Activated CD8-positive, alpha-beta memory T cell treated with anti-CD3 and anti-CD28 coated beads, Interleukin-2, amount 10 ng/mL, durations not matched to agents 7 days and 5 days (primary cell): ENCODE results near the gene LRBA. TPM values are rescaled to one million over a fixed set of nuclear protein-coding genes. Genes with fewer than 3 reads are reported as not detected.
"Not testable (repeated sequence)": the region's sequence is repeated elsewhere in the genome, so short reads cannot be mapped to it uniquely, and the experiment has no call there.

Experiments
- ATAC-seq: fragments of 150-1000 bp; cut with Tn5 transposase; one replicate; pipeline ENCODE4 v1.10.0; 2021; ENCODE audit warnings: moderate library complexity
- CTCF ChIA-PET: fragments of 350-600 bp; sonication (Branson Sonifier 250); formaldehyde crosslinking; loops from one replicate; lab custom pipeline; 2021; ENCODE audit warnings: antibody characterized with exemption; lab: Charles Lee
- DNase-seq: peaks from one replicate; pipeline ENCODE4 v3.0.0-alpha.2; 2020
- H3K27ac Mint-ChIP-seq: one replicate; pipeline ENCODE4 v1.8.0; 2021; ENCODE audit warnings: mild to moderate bottlenecking, mixed read lengths
- H3K27me3 Mint-ChIP-seq: one replicate; pipeline ENCODE4 v1.8.0; 2021; ENCODE audit warnings: mixed read lengths
- H3K36me3 Mint-ChIP-seq: one replicate; pipeline ENCODE4 v1.8.0; 2021; ENCODE audit warnings: mild to moderate bottlenecking, mixed read lengths
- H3K4me1 Mint-ChIP-seq: one replicate; pipeline ENCODE4 v1.8.0; 2021; ENCODE audit warnings: mixed read lengths
- H3K4me3 Mint-ChIP-seq: one replicate; pipeline ENCODE4 v1.8.0; 2021; ENCODE audit warnings: mild to moderate bottlenecking, moderate library complexity, mixed read lengths
- H3K9me3 Mint-ChIP-seq: one replicate; pipeline ENCODE4 v1.8.0; 2022; ENCODE audit warnings: low read depth, mixed read lengths
- total RNA-seq, 2 experiments: library from RNA; stranded (reverse); gene quantifications; one replicate each; pipeline ENCODE4 v1.2.3, GENCODE V29; 2021

Gene LRBA, protein sequence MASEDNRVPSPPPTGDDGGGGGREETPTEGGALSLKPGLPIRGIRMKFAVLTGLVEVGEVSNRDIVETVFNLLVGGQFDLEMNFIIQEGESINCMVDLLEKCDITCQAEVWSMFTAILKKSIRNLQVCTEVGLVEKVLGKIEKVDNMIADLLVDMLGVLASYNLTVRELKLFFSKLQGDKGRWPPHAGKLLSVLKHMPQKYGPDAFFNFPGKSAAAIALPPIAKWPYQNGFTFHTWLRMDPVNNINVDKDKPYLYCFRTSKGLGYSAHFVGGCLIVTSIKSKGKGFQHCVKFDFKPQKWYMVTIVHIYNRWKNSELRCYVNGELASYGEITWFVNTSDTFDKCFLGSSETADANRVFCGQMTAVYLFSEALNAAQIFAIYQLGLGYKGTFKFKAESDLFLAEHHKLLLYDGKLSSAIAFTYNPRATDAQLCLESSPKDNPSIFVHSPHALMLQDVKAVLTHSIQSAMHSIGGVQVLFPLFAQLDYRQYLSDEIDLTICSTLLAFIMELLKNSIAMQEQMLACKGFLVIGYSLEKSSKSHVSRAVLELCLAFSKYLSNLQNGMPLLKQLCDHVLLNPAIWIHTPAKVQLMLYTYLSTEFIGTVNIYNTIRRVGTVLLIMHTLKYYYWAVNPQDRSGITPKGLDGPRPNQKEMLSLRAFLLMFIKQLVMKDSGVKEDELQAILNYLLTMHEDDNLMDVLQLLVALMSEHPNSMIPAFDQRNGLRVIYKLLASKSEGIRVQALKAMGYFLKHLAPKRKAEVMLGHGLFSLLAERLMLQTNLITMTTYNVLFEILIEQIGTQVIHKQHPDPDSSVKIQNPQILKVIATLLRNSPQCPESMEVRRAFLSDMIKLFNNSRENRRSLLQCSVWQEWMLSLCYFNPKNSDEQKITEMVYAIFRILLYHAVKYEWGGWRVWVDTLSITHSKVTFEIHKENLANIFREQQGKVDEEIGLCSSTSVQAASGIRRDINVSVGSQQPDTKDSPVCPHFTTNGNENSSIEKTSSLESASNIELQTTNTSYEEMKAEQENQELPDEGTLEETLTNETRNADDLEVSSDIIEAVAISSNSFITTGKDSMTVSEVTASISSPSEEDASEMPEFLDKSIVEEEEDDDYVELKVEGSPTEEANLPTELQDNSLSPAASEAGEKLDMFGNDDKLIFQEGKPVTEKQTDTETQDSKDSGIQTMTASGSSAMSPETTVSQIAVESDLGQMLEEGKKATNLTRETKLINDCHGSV (N-terminal part only)
- 10 to 100 TPM; 59.2 to 60.2 TPM for total RNA-seq

GRCh38 chr4:151014521-151015458 is at the start of gene LRBA:
TSS of gene LRBA (minus strand) at chr4:151015284. CDS start at chr4:151014642, 642 bp downstream.
- H3K9me3 Mint-ChIP-seq = no peaks in the 10 kb centered on the region
- CTCF ChIA-PET = interaction anchor here (0.7 to 1.7 kb wide), 3 partner anchors 9 to 102 kb away, joined by 3 to 5 read pairs (median 4); no protein-coding TSS in a partner anchor
- DNase-seq (peak; percentile 91), ATAC-seq (peak; percentile 81)
- H3K36me3 Mint-ChIP-seq = peaks cover 12% of the 10 kb centered on the region
- peak within 1 kb of the TSS; percentile 100 for H3K27ac Mint-ChIP-seq
- H3K4me1 Mint-ChIP-seq = peaks cover 29% of the 10 kb centered on the region
- H3K4me3 Mint-ChIP-seq = peak within 1 kb of the TSS; percentile 96
- no peaks in the 10 kb centered on the region for H3K27me3 Mint-ChIP-seq

GRCh38 chr4:151063143-151063542 is 48.1 kb upstream of the LRBA start:
- not testable (repeated sequence) for DNase-seq, ATAC-seq, H3K9me3 Mint-ChIP-seq, H3K4me1 Mint-ChIP-seq, H3K4me3 Mint-ChIP-seq, H3K36me3 Mint-ChIP-seq, H3K27ac Mint-ChIP-seq, H3K27me3 Mint-ChIP-seq
- CTCF ChIA-PET = interaction anchor here (1.1 kb wide), 1 partner anchor 10 kb away, joined by 3 read pairs; no protein-coding TSS in a partner anchor

DNA sequence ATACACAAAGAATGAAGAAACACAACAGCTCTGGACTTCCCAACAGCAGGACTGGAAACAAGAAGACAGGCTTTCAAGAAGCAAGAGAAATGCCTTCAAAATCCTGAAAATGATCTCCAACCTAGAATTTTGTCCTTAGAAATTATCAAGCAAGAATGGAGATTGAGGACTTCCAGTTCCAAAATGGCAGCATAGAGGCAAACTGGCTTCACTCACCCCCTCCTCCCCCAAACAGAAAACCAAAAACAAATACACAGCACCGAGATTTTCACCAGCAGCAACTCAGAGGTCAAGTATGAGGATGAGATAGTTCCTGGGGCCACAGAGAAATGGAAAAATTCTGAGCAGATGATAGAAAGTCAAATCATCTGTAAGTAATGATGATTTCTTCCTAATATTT is 40.5 kb upstream of the LRBA start:
- Mint-ChIP-seq H3K4me3 (no peak overlapping the region), H3K4me1 (no peaks in the 10 kb centered on the region), H3K27me3 (peaks cover 3% of the 10 kb centered on the region), H3K36me3 (peaks cover 2% of the 10 kb centered on the region), H3K9me3 (no peaks in the 10 kb centered on the region), H3K27ac (no peak overlapping the region)
- ATAC-seq = no peak
- no peak for DNase-seq
- CTCF ChIA-PET = interaction anchor here (1.0 kb wide), 1 partner anchor 21 kb away, joined by 3 read pairs; no protein-coding TSS in a partner anchor

DNA sequence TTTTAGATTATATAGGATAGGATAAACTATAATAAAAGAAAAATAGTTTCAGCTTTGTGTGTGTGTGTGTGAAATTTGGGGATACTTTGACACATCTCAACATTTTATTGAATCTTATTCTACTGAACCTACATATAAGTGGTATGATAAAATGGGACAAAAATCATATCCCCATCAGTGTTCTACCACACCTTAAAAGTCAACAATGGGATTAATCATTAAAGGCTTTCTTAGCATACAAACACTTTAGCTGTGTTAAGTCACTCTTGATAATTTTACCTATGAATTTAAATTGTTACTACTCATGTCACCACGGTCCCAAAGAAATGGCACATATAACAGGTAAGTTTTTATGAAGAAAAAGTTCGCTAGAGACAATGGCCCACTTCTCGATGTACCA is 37.7 kb upstream of the LRBA start:
- Mint-ChIP-seq H3K4me3 (no peak overlapping the region), H3K27me3 (peaks cover 3% of the 10 kb centered on the region), H3K36me3 (peaks cover 2% of the 10 kb centered on the region), H3K9me3 (no peaks in the 10 kb centered on the region), H3K4me1 (no peaks in the 10 kb centered on the region), H3K27ac (no peak overlapping the region)
- DNase-seq (no peak), ATAC-seq (no peak)
- CTCF ChIA-PET = interaction anchor here (1.3 kb wide), 1 partner anchor 10 kb away, joined by 3 read pairs; no protein-coding TSS in a partner anchor

- Mint-ChIP-seq H3K27ac (no peak overlapping the region), H3K4me1 (no peaks in the 10 kb centered on the region), H3K36me3 (peaks cover 2% of the 10 kb centered on the region), H3K9me3 (no peaks in the 10 kb centered on the region), H3K4me3 (no peak overlapping the region), H3K27me3 (no peaks in the 10 kb centered on the region)
- DNase-seq = no peak
- CTCF ChIA-PET = no interaction called here
- ATAC-seq = no peak
Observed at GRCh38 chr4:151049430-151049884, 34.4 kb upstream of the LRBA start.

- H3K36me3 Mint-ChIP-seq = peaks cover under 1% of the 10 kb centered on the region
- no peak overlapping the region for H3K27ac Mint-ChIP-seq
- CTCF ChIA-PET = no interaction called here
- ATAC-seq = no peak
- H3K9me3 Mint-ChIP-seq = no peaks in the 10 kb centered on the region
- H3K4me3 Mint-ChIP-seq = no peak overlapping the region
- H3K4me1 Mint-ChIP-seq = no peaks in the 10 kb centered on the region
- no peak for DNase-seq
- H3K27me3 Mint-ChIP-seq = no peaks in the 10 kb centered on the region
Observed at GRCh38 chr4:151048913-151049312, 33.8 kb upstream of the LRBA start.

DNA sequence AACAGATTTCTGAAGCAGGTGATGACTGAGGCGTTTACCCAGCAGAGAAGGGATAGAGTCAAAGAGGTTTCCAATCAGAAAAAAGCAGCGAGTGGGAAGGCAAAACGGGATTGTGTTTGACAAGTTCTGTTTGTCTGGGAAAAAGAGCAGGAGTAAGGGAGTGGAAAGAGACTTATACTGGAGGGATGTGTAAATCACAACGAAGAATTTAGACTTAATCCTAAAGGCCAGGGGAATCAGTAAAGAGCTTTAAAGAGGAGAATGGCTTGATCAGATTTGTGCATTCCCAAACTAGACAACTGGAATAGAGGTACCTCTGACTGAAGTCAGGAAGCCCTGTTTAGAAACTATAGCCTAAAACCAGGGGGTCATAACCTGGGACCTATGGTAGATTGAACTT is 31.5 kb upstream of the LRBA start:
- Mint-ChIP-seq H3K27ac (no peak overlapping the region), H3K27me3 (no peaks in the 10 kb centered on the region), H3K4me1 (no peaks in the 10 kb centered on the region), H3K9me3 (no peaks in the 10 kb centered on the region), H3K36me3 (no peaks in the 10 kb centered on the region), H3K4me3 (no peak overlapping the region)
- DNase-seq = no peak
- ATAC-seq = no peak
- CTCF ChIA-PET = no interaction called here

GRCh38 chr4:151045907-151046306 is 30.8 kb upstream of the LRBA start:
- no peaks in the 10 kb centered on the region for H3K4me1 Mint-ChIP-seq
- no peak overlapping the region for H3K4me3 Mint-ChIP-seq
- CTCF ChIA-PET = no interaction called here
- ATAC-seq = no peak
- DNase-seq = no peak
- H3K9me3 Mint-ChIP-seq = no peaks in the 10 kb centered on the region
- H3K36me3 Mint-ChIP-seq = no peaks in the 10 kb centered on the region
- H3K27me3 Mint-ChIP-seq = no peaks in the 10 kb centered on the region
- H3K27ac Mint-ChIP-seq = no peak overlapping the region

DNA sequence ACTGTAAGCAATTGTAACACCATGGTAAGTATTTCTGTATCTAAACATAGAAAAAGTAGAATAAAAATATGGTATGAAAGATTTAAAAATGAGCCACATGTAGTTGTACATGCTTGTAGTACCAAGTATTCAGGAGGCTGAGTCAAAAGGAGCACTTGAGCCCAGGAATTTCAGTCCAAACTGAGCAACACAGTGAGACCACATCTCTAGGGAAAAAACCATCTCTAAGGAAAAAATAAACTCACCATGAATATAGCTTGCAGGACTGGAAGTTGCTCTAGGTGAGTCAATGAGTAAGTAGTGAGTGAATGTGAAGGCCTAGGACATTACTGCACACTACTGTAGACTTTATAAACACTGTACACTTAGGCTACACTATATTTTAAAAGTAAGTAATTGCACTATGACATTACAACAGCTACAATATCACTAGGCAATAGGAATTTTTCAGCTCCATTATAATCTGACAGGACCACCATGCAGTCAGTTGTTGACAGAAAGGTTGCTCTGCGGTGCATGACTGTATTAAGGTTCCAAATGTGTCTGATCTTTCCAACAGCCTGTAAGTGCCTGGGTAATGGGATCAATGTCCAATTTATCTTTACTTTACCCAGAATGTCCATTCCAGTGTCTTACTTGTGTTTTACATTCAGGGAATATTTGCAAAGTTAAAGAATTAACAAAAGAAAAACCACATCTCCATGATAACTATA is 28.9 kb upstream of the LRBA start:
- Mint-ChIP-seq H3K9me3 (no peaks in the 10 kb centered on the region), H3K36me3 (no peaks in the 10 kb centered on the region), H3K27ac (no peak overlapping the region), H3K4me1 (no peaks in the 10 kb centered on the region), H3K27me3 (no peaks in the 10 kb centered on the region), H3K4me3 (no peak overlapping the region)
- ATAC-seq (no peak), DNase-seq (no peak)
- CTCF ChIA-PET = no interaction called here

DNA sequence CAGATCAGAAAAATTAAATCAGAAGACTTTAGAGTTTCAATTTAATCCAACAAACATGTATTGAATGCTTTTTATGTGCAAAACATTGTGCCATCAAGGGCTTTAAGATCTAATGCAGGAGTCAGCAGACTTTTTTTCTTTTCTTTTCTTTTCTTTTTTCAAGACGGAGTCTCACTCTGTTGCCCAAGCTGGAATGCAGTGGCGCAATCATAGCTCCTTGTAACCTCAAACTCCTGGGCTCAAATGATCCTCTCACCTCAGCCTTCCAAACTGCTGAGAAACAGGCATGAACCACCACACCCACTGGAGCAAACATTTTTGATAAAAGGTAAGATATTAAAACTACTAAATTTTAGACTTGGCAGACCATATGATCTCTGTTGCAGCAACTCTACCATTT is 24.6 kb upstream of the LRBA start:
- no peaks in the 10 kb centered on the region for H3K36me3 Mint-ChIP-seq
- CTCF ChIA-PET = no interaction called here
- no peak overlapping the region for H3K4me3 Mint-ChIP-seq

GRCh38 chr4:151038452-151039157 is 23.5 kb upstream of the LRBA start:
- Mint-ChIP-seq H3K9me3 (no peaks in the 10 kb centered on the region), H3K36me3 (no peaks in the 10 kb centered on the region), H3K27ac (no peak overlapping the region), H3K4me3 (no peak overlapping the region), H3K4me1 (peaks cover 5% of the 10 kb centered on the region), H3K27me3 (no peaks in the 10 kb centered on the region)
- ATAC-seq (no peak), DNase-seq (no peak)
- CTCF ChIA-PET = no interaction called here

More for the DNA sequence above, 24.6 kb upstream of the LRBA start:
- H3K9me3 Mint-ChIP-seq = no peaks in the 10 kb centered on the region
- no peak overlapping the region for H3K27ac Mint-ChIP-seq
- DNase-seq (no peak), ATAC-seq (no peak)
- peaks cover 5% of the 10 kb centered on the region for H3K4me1 Mint-ChIP-seq
- no peaks in the 10 kb centered on the region for H3K27me3 Mint-ChIP-seq
